Neuronal stem cell (in vitro differentiated cells): ENCODE data around the gene LRMDA.
"Not testable (repeated sequence)": the region's sequence is repeated elsewhere in the genome, so short reads cannot be mapped to it uniquely, and the experiment has no call there.

Source experiments
- DNase-seq: peaks from one replicate; pipeline ENCODE4 v3.0.0-alpha.2; 2013; ENCODE audit warnings: low spot score
- H2AFZ ChIP-seq: one replicate; pipeline ENCODE4 v1.6.1; 2013; ENCODE audit warnings: mild to moderate bottlenecking, low read length, inconsistent platforms
- H2AK5ac ChIP-seq: 2 replicates; pipeline ENCODE4 v1.6.1; 2013; ENCODE audit warnings: low read depth, mild to moderate bottlenecking, inconsistent platforms, low read length, moderate library complexity, mixed read lengths
- H2BK120ac ChIP-seq: 2 replicates; pipeline ENCODE4 v1.6.1; 2013; ENCODE audit warnings: low read depth, mild to moderate bottlenecking, inconsistent platforms, low read length, moderate library complexity, mixed read lengths
- H2BK12ac ChIP-seq: one replicate; pipeline ENCODE4 v1.6.1; 2013; ENCODE audit warnings: low read length, inconsistent platforms
- H2BK15ac ChIP-seq: 2 replicates; pipeline ENCODE4 v1.6.1; 2013; ENCODE audit warnings: mild to moderate bottlenecking, low read length, inconsistent platforms, mixed read lengths
- H2BK5ac ChIP-seq: one replicate; pipeline ENCODE4 v1.6.1; 2013; ENCODE audit warnings: inconsistent platforms, mild to moderate bottlenecking, low read length, moderate library complexity
- H3K14ac ChIP-seq: one replicate; pipeline ENCODE4 v1.6.1; 2013; ENCODE audit warnings: low read length, inconsistent platforms
- H3K18ac ChIP-seq: 2 replicates; pipeline ENCODE4 v1.6.1; 2013; ENCODE audit warnings: low read length, inconsistent platforms
- H3K23ac ChIP-seq: 2 replicates; pipeline ENCODE4 v1.6.1; 2013; ENCODE audit warnings: low read depth, mild to moderate bottlenecking, mixed read lengths, low read length, inconsistent platforms; ENCODE audit not compliant: poor library complexity
- H3K27ac ChIP-seq: replicated peaks from 3 replicates; pipeline ENCODE4 v1.5.1; 2013; ENCODE audit warnings: low read length, inconsistent platforms
- H3K27me3 ChIP-seq, 3 experiments: 2 replicates each; pipeline ENCODE4 v1.6.1; 2013; ENCODE audit warnings: low read length in 3 of 3, mild to moderate bottlenecking in 2 of 3, inconsistent platforms in 1 of 3, low read depth in 1 of 3, mixed read lengths in 1 of 3, moderate library complexity in 1 of 3; ENCODE audit not compliant: control insufficient read depth in 3 of 3, insufficient read depth in 3 of 3
- H3K36me3 ChIP-seq, 2 donors: replicated peaks in 1 of 2; 2 replicates each; pipeline ENCODE4 v1.6.1; 2013; ENCODE audit warnings: low read length in 2 of 2; ENCODE audit not compliant: control insufficient read depth in 2 of 2, insufficient read depth in 2 of 2
- H3K4ac ChIP-seq: 2 replicates; pipeline ENCODE4 v1.6.1; 2013; ENCODE audit warnings: inconsistent platforms, mild to moderate bottlenecking, low read length, moderate library complexity
- H3K4me1 ChIP-seq, 2 donors: 1 replicate in 1 of 2; 2 replicates in 1 of 2; pipeline ENCODE4 v1.6.1; 2013; ENCODE audit warnings: low read length in 2 of 2, low read depth in 1 of 2; ENCODE audit not compliant: control insufficient read depth in 2 of 2, insufficient read depth in 1 of 2
- H3K4me2 ChIP-seq: one replicate; pipeline ENCODE4 v1.6.1; 2013; ENCODE audit warnings: mild to moderate bottlenecking, low read length, inconsistent platforms; ENCODE audit not compliant: insufficient read depth, poor library complexity, severe bottlenecking
- H3K4me3 ChIP-seq, 2 donors: 2 replicates each; pipeline ENCODE4 v1.5.1; 2013; ENCODE audit warnings: low read length in 2 of 2, mild to moderate bottlenecking in 2 of 2, inconsistent platforms in 1 of 2, moderate library complexity in 1 of 2
- H3K79me1 ChIP-seq: one replicate; pipeline ENCODE4 v1.6.1; 2013; ENCODE audit warnings: low read depth, mild to moderate bottlenecking, inconsistent platforms, low read length, moderate library complexity
- H3K9ac ChIP-seq: one replicate; pipeline ENCODE4 v1.6.1; 2013; ENCODE audit warnings: mild to moderate bottlenecking, low read depth, low read length, inconsistent platforms; ENCODE audit not compliant: poor library complexity
- H3K9me3 ChIP-seq, 2 donors: replicated peaks in 1 of 2; 2 replicates each; pipeline versions ENCODE3 to v1.6.1; 2013; ENCODE audit warnings: low read length in 2 of 2, mild to moderate bottlenecking in 2 of 2, inconsistent platforms in 1 of 2, low read depth in 1 of 2, mixed read lengths in 1 of 2, moderate library complexity in 1 of 2; ENCODE audit not compliant: control insufficient read depth in 2 of 2, insufficient read depth in 1 of 2
- H4K8ac ChIP-seq: one replicate; pipeline ENCODE4 v1.6.1; 2013; ENCODE audit warnings: low read depth, mild to moderate bottlenecking, inconsistent platforms, low read length, moderate library complexity
- H4K91ac ChIP-seq: one replicate; pipeline ENCODE4 v1.6.1; 2013; ENCODE audit warnings: low read length, low read depth, mild to moderate bottlenecking, inconsistent platforms; ENCODE audit not compliant: poor library complexity
- WGBS, 2 donors: extraction: QIAGEN DNeasy Blood & Tissue Kit; methylation state at CpG; one replicate each; pipeline ENCODE4 v1.1.7; 2013; ENCODE audit warnings: missing lambda C conversion rate in 2 of 2, mixed read lengths in 1 of 2; ENCODE audit not compliant: insufficient read length in 2 of 2, insufficient replicate concordance in 1 of 2; ENCODE audit errors: extremely low coverage in 2 of 2; 5-methylcytosine and 5-hydroxymethylcytosine counted together

Gene LRMDA

DNA sequence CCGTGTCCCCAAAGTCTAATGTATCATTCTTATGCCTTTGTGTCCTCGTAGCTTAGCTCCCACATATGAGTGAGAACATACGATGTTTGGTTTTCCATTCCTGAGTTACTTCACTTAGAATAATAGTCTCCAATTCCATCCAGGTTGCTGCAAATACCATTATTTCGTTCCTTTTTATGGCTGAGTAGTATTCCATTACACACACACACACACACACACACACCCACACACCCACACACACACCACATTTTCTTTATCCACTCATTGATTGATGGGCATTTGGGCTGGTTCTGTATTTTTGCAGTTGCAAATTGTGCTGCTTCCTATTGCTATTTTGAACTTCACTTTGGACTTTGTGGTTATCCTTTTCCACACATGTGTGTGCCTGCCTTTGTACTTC is 189.6 kb downstream of the LRMDA start:
- not testable (repeated sequence) for H3K4ac ChIP-seq, H2AFZ ChIP-seq, H2AK5ac ChIP-seq, H3K9ac ChIP-seq, H3K4me3 ChIP-seq, H2BK15ac ChIP-seq, H3K36me3 ChIP-seq, H2BK5ac ChIP-seq, H3K27ac ChIP-seq, H2BK12ac ChIP-seq, H2BK120ac ChIP-seq, DNase-seq, H3K9me3 ChIP-seq, H3K27me3 ChIP-seq, H4K8ac ChIP-seq, H3K4me2 ChIP-seq, H3K14ac ChIP-seq, H3K23ac ChIP-seq, H3K79me1 ChIP-seq, H3K18ac ChIP-seq, H3K4me1 ChIP-seq, H4K91ac ChIP-seq
- no CpG with 5 or more reads among the region's 4 CpGs for WGBS, 2 donors

DNA sequence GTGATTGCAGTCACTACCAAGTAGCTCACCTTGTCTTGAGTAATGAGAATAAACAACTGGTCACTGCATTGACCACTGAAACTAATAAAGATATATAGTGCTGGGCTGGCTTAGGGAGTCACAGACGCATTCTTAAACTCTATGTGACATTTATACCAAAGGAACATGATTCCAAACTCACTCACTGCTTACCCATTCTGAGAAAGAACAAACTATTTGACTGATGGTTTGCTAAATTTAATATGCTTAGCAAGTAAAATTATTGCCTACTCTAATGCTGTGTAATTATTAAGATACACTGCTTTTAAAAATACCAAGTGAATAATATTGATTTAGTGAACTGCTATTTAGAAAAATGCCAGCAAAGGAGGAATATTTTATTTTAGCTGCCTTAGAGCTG is 191.1 kb downstream of the LRMDA start:
- H3K9ac ChIP-seq = no peak overlapping the region
- no peak overlapping the region for H2AK5ac ChIP-seq
- no peak overlapping the region for H2BK12ac ChIP-seq
- no peak overlapping the region for H3K4me2 ChIP-seq
- no peak overlapping the region for H3K4ac ChIP-seq
- H3K14ac ChIP-seq = no peak overlapping the region
- no peaks in the 10 kb centered on the region for H3K9me3 ChIP-seq
- H2BK15ac ChIP-seq = no peak overlapping the region
- H3K79me1 ChIP-seq = no peaks in the 10 kb centered on the region
- H2BK5ac ChIP-seq = no peak overlapping the region
- no peak overlapping the region for H3K18ac ChIP-seq
- H4K8ac ChIP-seq = no peak overlapping the region
- no peak overlapping the region for H4K91ac ChIP-seq
- no peak overlapping the region for H3K23ac ChIP-seq
- no peak for DNase-seq
- H3K27ac ChIP-seq = no peak overlapping the region
- no peaks in the 10 kb centered on the region for H3K36me3 ChIP-seq
- H3K27me3 ChIP-seq = no peaks in the 10 kb centered on the region
- H2BK120ac ChIP-seq = no peak overlapping the region
- H3K4me3 ChIP-seq = no peak overlapping the region
- WGBS, 2 donors = no CpG with 5 or more reads among the region's 1 CpG
- H3K4me1 ChIP-seq = peaks cover 2 to 9% of the 10 kb centered on the region in 2 donors
- no peak overlapping the region for H2AFZ ChIP-seq

DNA sequence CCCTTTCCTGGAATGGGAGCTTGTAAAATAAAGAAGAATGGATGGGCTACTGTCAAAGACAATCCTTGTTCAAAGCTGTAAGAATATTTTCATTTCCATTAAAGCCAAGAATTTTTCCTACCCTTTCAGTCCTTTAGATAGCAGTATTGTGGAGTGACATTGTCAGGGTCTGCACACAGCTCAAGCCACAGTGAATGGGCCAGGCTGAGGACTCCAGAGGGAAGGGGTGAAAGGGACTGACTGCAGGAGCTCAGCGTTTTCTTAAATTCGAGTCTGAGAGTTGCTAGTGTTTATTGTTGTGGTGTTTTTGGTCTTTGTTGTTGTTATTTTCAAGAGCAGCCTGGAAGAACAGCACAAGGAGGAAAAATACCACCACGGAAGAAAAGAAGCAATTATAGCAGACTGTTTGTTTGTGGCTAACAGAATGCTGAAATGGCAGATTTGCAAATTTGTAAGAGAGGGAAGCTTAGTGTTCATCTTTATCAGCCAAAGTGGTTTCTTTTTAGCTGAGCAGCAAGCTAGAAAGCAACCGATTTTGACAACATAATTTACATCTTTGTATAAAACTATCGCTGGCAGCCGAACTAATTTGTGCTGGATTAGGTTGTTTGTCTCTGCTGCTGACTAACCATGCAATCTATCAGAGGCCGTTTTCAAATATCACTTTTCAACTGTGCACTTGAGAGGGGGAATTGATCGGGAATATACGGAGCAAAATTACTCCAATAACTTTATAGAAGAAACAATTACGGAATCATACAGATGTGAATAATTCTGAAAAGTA is 192.1 kb downstream of the LRMDA start:
- DNase-seq = peak; percentile 26
- Histone ChIP-seq H3K27me3 (no peaks in the 10 kb centered on the region), H2BK12ac (no peak overlapping the region), H3K14ac (no peak overlapping the region), H2AFZ (peak overlapping the region; percentile 78), H4K91ac (no peak overlapping the region), H3K27ac (no peak overlapping the region), H3K4me1 (peaks cover 2 to 9% of the 10 kb centered on the region in 2 donors), H3K18ac (no peak overlapping the region), H3K4me3 (no peak overlapping the region), H3K23ac (no peak overlapping the region), H3K4ac (no peak overlapping the region), H4K8ac (no peak overlapping the region), H3K9ac (no peak overlapping the region), H3K9me3 (no peaks in the 10 kb centered on the region), H2BK5ac (no peak overlapping the region), H3K79me1 (no peaks in the 10 kb centered on the region), H2BK120ac (no peak overlapping the region), H3K4me2 (no peak overlapping the region), H3K36me3 (no peaks in the 10 kb centered on the region), H2BK15ac (no peak overlapping the region), H2AK5ac (no peak overlapping the region)
- WGBS, 2 donors = no CpG with 5 or more reads among the region's 10 CpGs

DNA sequence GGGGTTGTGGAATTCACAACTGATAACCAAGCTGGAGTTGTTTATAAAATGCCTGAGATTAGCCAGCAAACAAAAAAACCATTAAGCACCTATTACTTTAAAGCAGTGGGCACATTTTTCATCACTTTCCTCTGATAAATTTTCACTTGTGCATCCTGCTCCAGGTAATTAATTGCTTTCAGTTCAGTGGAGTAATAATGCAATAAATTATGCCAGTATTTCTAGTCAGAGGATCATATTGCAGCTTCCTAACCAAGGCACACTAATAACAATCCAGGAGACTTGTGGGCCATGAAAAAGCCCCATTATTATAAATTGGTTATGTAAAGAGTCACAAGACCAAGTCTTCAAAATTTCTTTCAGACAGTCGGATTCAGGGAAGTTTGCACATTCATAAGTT is 193.2 kb downstream of the LRMDA start:
- no peak overlapping the region for H2BK120ac ChIP-seq
- no peak overlapping the region for H4K91ac ChIP-seq
- no peak overlapping the region for H3K14ac ChIP-seq
- H3K4ac ChIP-seq = no peak overlapping the region
- no peak overlapping the region for H2BK5ac ChIP-seq
- no peak overlapping the region for H2BK15ac ChIP-seq
- H2AFZ ChIP-seq = no peak overlapping the region
- H3K79me1 ChIP-seq = no peaks in the 10 kb centered on the region
- WGBS, 2 donors = no CpG with 5 or more reads among the region's 1 CpG
- H3K4me3 ChIP-seq = no peak overlapping the region
- H3K23ac ChIP-seq = no peak overlapping the region
- H3K9me3 ChIP-seq = no peaks in the 10 kb centered on the region
- H2BK12ac ChIP-seq = no peak overlapping the region
- peaks cover 2 to 9% of the 10 kb centered on the region in 2 donors for H3K4me1 ChIP-seq
- no peak overlapping the region for H4K8ac ChIP-seq
- H3K9ac ChIP-seq = no peak overlapping the region
- no peaks in the 10 kb centered on the region for H3K27me3 ChIP-seq
- H3K4me2 ChIP-seq = no peak overlapping the region
- H3K18ac ChIP-seq = no peak overlapping the region
- DNase-seq = no peak
- no peaks in the 10 kb centered on the region for H3K36me3 ChIP-seq
- H2AK5ac ChIP-seq = no peak overlapping the region
- no peak overlapping the region for H3K27ac ChIP-seq
